Ovary (tissue), 9 donors: Measurements from ENCODE around the gene CLIP2. TPM values are rescaled to one million over a fixed set of nuclear protein-coding genes. Genes with fewer than 3 reads are reported as not detected.

Experiments
- DNase-seq, 5 donors: peaks; one replicate each; pipeline ENCODE4 v3.0.0-alpha.2; 2019 to 2020
- H3K27ac ChIP-seq, 2 donors: fragments of 200-600 bp; one replicate each; pipeline versions ENCODE4 v1.5.1 to v1.8.0; 2019 to 2022
- H3K27me3 ChIP-seq: fragments of 200-600 bp; one replicate; pipeline ENCODE4 v1.8.0; 2022
- H3K36me3 ChIP-seq: fragments of 200-600 bp; sonication (generic); one replicate; pipeline ENCODE4 v1.5.1; 2019
- H3K4me1 ChIP-seq: one replicate; pipeline ENCODE4 v1.8.1; 2013; ENCODE audit warnings: mild to moderate bottlenecking, moderate library complexity; ENCODE audit not compliant: insufficient read depth
- H3K4me3 ChIP-seq: fragments of 200-600 bp; sonication (generic); one replicate; pipeline ENCODE4 v1.5.1; 2017
- H3K9me3 ChIP-seq, 2 donors: fragments of 200-600 bp in 1 of 2; sonication (generic) in 1 of 2; one replicate each; pipeline versions ENCODE4 v1.5.1 to v1.8.1; 2013 to 2019; ENCODE audit warnings: mild to moderate bottlenecking in 1 of 2, moderate library complexity in 1 of 2
- CTCF ChIP-seq, 3 donors: fragments of 450-650 bp in 2 of 3; fragments of 200-600 bp in 1 of 3; IDR thresholded peaks; one replicate each; pipeline versions ENCODE4 v1.5.1 to v1.8.0; 2016 to 2022; ENCODE audit warnings: antibody characterized with exemption in 3 of 3, mild to moderate bottlenecking in 1 of 3
- EP300 ChIP-seq: sonication (generic); formaldehyde crosslinking; IDR thresholded peaks from one replicate; pipeline ENCODE4 v1.6.1; 2017; ENCODE audit warnings: antibody characterized with exemption
- POLR2A ChIP-seq: fragments of 450-650 bp; IDR thresholded peaks from one replicate; pipeline ENCODE4 v1.6.1; 2017; ENCODE audit warnings: antibody characterized with exemption, mild to moderate bottlenecking, moderate library complexity
- WGBS, 3 donors: extraction: QIAGEN DNeasy Blood & Tissue Kit in 1 of 3; methylation state at CpG; one replicate each; pipeline versions ENCODE4 v1.1.5 to v1.1.7; 2013 to 2017; 5-methylcytosine and 5-hydroxymethylcytosine counted together
- intact Hi-C, 4 donors: fragments of 100-400 bp; cut with DNase I; formaldehyde crosslinking; loops; one replicate each; pipeline versions ENCODE4 v1.11.0 to v1.15.1; 2022 to 2023
- polyA plus RNA-seq, 2 donors: library from polyadenylated mRNA; stranded (reverse); fragments of 200-250 nt in 1 of 2; fragments of 350-450 nt in 1 of 2; fragmentation: Illumina TruSeq in 1 of 2; extraction: RNeasy Lipid Tissue Mini Kit (QIAGEN cat#74804) in 1 of 2; gene quantifications; one replicate each; pipeline ENCODE4 v1.2.3, GENCODE V29; 2013 to 2014
- total RNA-seq, 7 donors: library from RNA; depleted of rRNA in 2 of 7; stranded (reverse); fragments of >200 nt in 2 of 7; fragmentation: NEBNext Ultra II Directional in 3 of 7; extraction: Animal tissue kit (Norgen Biotek cat#: 25700) in 3 of 7; gene quantifications; one replicate each; pipeline versions ENCODE4 v1.1.0 to v1.2.4, GENCODE V29; 2016 to 2023
- donor health status: DM: no; HTN: no; CAD: no; lungs with moderate emphysema.
- donor health status: DM: no; HTN: no; CAD: no.
- donor health status: Bipolar disorder and iron deficiency.
- donor health status: DM: yes; HTN: yes; CAD: no.
- donor health status: DM: no; HTN: no; CAD: no.
- donor health status: DM: yes; HTN: yes; CAD: no.

The CLIP2 gene
- total and polyA plus RNA-seq, 9 donors = 5.1 to 51.5 (median 28.9) TPM

GRCh38 chr7:74372511-74373111 lies 83.4 kb downstream of the CLIP2 start:
- Histone ChIP-seq H3K36me3 (no peaks in the 10 kb centered on the region), H3K27ac (peak overlapping the region; percentile 81 to 89), H3K9me3 (no peaks in the 10 kb centered on the region), H3K4me1 (peaks cover 5% of the 10 kb centered on the region), H3K4me3 (peak overlapping the region; percentile 21), H3K27me3 (no peaks in the 10 kb centered on the region)
- DNase-seq = peak; percentile 79 to 87 (median 84)
- WGBS, 3 donors = 4 to 20% (median 11%) methylated on average over 28 of the region's 28 CpGs
- intact Hi-C loops = no loop called here
- TF ChIP-seq EP300 (no peak), POLR2A (no peak), CTCF (IDR thresholded peaks at IDR 0.05) (no peak)

GRCh38 chr7:74373536-74373935 lies 84.3 kb downstream of the CLIP2 start:
- H3K27ac ChIP-seq = peak overlapping the region in 1 of 2 donors; percentile 89

GRCh38 chr7:74375726-74376220 lies 86.6 kb downstream of the CLIP2 start:
- intact Hi-C loops = no loop called here
- 91 to 93% (median 92%) methylated on average over 31 of the region's 31 CpGs for WGBS, 3 donors
- H3K4me1 ChIP-seq = peaks cover 5% of the 10 kb centered on the region
- no peaks in the 10 kb centered on the region for H3K9me3 ChIP-seq
- H3K36me3 ChIP-seq = no peaks in the 10 kb centered on the region
- DNase-seq = no peak
- TF ChIP-seq CTCF (IDR thresholded peaks at IDR 0.05) = no peak
- no peak for TF ChIP-seq EP300
- no peak for TF ChIP-seq POLR2A
- H3K4me3 ChIP-seq = no peak overlapping the region
- no peak overlapping the region for H3K27ac ChIP-seq
- no peaks in the 10 kb centered on the region for H3K27me3 ChIP-seq

More at GRCh38 chr7:74373536-74373935, 84.3 kb downstream of the CLIP2 start:
- H3K4me1 ChIP-seq = peaks cover 5% of the 10 kb centered on the region
- no peak for TF ChIP-seq CTCF (IDR thresholded peaks at IDR 0.05)
- no peak for TF ChIP-seq POLR2A
- no peak for TF ChIP-seq EP300
- H3K27me3 ChIP-seq = no peaks in the 10 kb centered on the region
- H3K36me3 ChIP-seq = no peaks in the 10 kb centered on the region
- DNase-seq = no peak
- no peaks in the 10 kb centered on the region for H3K9me3 ChIP-seq
- 63 to 65% (median 65%) methylated on average over 3 of the region's 3 CpGs for WGBS, 3 donors
- intact Hi-C loops = no loop called here
- H3K4me3 ChIP-seq = no peak overlapping the region

GRCh38 chr7:74376256-74377036 lies 87.2 kb downstream of the CLIP2 start:
- no peak for TF ChIP-seq EP300
- no peak for TF ChIP-seq CTCF (IDR thresholded peaks at IDR 0.05)
- no peak for TF ChIP-seq POLR2A
- H3K27ac ChIP-seq = no peak overlapping the region
- 80 to 84% (median 82%) methylated on average over 32 to 37 of the region's 37 CpGs for WGBS, 3 donors

More at GRCh38 chr7:74376256-74377036, 87.2 kb downstream of the CLIP2 start:
- DNase-seq = no peak
- Histone ChIP-seq H3K36me3 (no peaks in the 10 kb centered on the region), H3K27me3 (no peaks in the 10 kb centered on the region), H3K4me1 (peaks cover 5% of the 10 kb centered on the region), H3K4me3 (no peak overlapping the region), H3K9me3 (no peaks in the 10 kb centered on the region)
- intact Hi-C loops = no loop called here
